Measurements from ENCODE around the gene ELAVL2. TPM values are rescaled to one million over a fixed set of nuclear protein-coding genes. Genes with fewer than 3 reads are reported as not detected.

Gene ELAVL2
- total RNA-seq, 1 experiment from 2014 or later, result not detected

DNA sequence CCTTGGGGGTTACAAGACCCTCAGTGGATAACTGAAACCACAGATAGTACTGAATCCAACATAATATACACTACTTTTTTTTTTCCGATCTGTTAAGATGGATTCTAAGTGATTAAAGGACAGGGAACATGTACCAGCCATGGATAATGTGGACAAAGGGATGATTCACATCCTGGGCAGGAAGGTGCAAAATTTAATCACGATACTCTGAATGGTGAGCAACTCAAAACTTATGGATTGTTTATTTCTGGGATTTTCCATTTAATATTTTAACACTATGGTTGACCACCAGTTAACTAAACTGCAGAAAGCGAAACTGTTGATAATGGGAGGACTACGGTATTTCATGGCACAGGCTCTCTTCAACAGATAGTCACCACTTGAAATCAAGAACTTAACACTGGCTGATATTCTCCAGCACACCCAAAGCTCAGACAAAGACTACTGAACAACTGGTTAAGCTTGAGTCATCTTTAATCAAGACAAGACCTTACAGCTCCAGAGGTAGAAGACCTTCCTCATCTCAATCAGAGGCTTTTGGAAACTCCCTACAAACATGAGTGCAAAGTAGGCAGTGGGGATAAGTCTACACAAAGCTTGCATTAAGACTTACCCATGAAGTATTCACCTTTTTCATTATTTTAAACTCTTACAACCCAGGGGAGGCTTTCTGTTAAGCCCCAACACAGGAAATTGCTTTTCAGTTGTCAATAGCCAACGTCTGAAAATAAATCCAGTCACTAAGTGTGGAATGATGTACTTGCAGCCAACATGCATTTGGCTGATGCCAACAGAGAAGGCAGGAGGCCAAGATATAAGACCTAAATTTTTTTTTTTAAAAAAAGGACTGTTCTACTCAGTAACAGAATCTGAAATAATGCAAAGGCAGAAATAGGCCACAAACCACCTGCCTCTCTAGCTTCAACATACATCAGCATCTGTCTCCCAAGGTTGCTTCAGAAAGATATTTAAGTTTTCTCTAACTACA, 78.7 kb downstream of the ELAVL2 start:
- Histone ChIP-seq H3K36me3 (ENCODE audit: insufficient read depth, low read length, poor library complexity, severe bottlenecking) (no peaks in the 10 kb centered on the region), H3K27me3 (replicated peaks; ENCODE audit: insufficient read depth, low read depth, low read length, poor library complexity) (no peaks in the 10 kb centered on the region), H3K9me3 (ENCODE audit: low read depth, low read length, poor library complexity, severe bottlenecking) (no peaks in the 10 kb centered on the region), H3K4me3 (ENCODE audit: low read depth, low read length, poor library complexity, severe bottlenecking) (no peak overlapping the region), H3K4me1 (ENCODE audit: insufficient read depth, low read length, poor library complexity, severe bottlenecking) (no peaks in the 10 kb centered on the region), H3K27ac (ENCODE audit: low read depth, low read length, poor library complexity, severe bottlenecking) (no peak overlapping the region)
- intact Hi-C loops (cut with micrococcal nuclease; ENCODE audit: unreplicated experiment), result no loop called here
- no TSS peak for BruUV-seq (replicated peaks)
- CTCF ChIA-PET, result no interaction called here
- POLR2A ChIA-PET (ENCODE audit: low non-redundant PET), result no interaction called here
- no peak for TF ChIP-seq EZH2 (IDR thresholded peaks at IDR 0.05; ENCODE audit: borderline replicate concordance, low read depth, low read length, poor library complexity, severe bottlenecking)
- TF ChIP-seq, protein P1, sequence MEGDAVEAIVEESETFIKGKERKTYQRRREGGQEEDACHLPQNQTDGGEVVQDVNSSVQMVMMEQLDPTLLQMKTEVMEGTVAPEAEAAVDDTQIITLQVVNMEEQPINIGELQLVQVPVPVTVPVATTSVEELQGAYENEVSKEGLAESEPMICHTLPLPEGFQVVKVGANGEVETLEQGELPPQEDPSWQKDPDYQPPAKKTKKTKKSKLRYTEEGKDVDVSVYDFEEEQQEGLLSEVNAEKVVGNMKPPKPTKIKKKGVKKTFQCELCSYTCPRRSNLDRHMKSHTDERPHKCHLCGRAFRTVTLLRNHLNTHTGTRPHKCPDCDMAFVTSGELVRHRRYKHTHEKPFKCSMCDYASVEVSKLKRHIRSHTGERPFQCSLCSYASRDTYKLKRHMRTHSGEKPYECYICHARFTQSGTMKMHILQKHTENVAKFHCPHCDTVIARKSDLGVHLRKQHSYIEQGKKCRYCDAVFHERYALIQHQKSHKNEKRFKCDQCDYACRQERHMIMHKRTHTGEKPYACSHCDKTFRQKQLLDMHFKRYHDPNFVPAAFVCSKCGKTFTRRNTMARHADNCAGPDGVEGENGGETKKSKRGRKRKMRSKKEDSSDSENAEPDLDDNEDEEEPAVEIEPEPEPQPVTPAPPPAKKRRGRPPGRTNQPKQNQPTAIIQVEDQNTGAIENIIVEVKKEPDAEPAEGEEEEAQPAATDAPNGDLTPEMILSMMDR (conservative IDR thresholded peaks at IDR 0.05; ENCODE audit: low read depth, low read length), result no peak
- no peak for DNase-seq (ENCODE audit: low spot score)

DNA sequence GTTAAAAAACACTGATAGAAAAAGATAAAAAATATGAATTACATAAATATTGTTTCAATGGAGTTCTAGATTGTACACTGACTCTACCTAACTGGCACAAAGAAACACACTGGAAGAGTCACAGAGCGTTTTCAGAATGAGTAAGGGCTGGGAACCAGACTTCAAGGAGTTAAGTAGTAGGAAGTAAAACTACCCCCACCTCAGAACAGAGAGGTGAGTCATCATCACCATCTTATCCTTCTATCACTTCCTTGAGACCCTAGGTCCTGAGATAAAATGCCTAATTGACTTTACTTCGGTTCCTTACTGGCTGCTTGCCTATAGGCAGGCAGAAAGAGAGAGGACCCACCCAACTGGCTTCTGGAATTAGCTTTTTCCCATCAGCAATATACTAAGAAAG, 79.7 kb downstream of the ELAVL2 start:
- CTCF ChIA-PET, result no interaction called here
- no TSS peak for BruUV-seq (replicated peaks)
- Histone ChIP-seq H3K4me3 (ENCODE audit: low read depth, low read length, poor library complexity, severe bottlenecking) (no peak overlapping the region), H3K27ac (ENCODE audit: low read depth, low read length, poor library complexity, severe bottlenecking) (no peak overlapping the region), H3K4me1 (ENCODE audit: insufficient read depth, low read length, poor library complexity, severe bottlenecking) (no peaks in the 10 kb centered on the region), H3K9me3 (ENCODE audit: low read depth, low read length, poor library complexity, severe bottlenecking) (no peaks in the 10 kb centered on the region), H3K36me3 (ENCODE audit: insufficient read depth, low read length, poor library complexity, severe bottlenecking) (no peaks in the 10 kb centered on the region), H3K27me3 (replicated peaks; ENCODE audit: insufficient read depth, low read depth, low read length, poor library complexity) (no peaks in the 10 kb centered on the region)
- POLR2A ChIA-PET (ENCODE audit: low non-redundant PET), result no interaction called here
- DNase-seq (ENCODE audit: low spot score), result no peak
- TF ChIP-seq, protein P1 (conservative IDR thresholded peaks at IDR 0.05; ENCODE audit: low read depth, low read length), result no peak
- TF ChIP-seq EZH2 (IDR thresholded peaks at IDR 0.05; ENCODE audit: borderline replicate concordance, low read depth, low read length, poor library complexity, severe bottlenecking), result no peak
- intact Hi-C loops (cut with micrococcal nuclease; ENCODE audit: unreplicated experiment), result no loop called here

DNA sequence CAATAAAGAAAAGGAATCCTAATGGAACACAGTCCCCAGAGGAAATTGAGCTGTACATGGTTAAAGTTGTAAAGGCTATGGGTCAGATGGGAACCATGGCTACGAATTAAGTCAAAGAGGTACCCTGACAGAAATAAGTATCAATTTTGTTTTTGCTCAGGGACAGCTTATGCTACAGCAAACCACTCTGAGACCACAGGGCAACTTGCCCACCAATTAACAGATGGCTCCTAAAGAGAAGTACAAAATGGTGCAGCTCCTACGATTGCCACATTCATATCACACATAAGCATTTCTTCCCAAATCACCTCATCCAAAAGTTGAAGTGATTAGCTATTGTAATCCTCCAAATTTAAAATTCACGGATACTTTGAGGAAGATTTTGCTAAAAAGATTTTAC, 83.0 kb downstream of the ELAVL2 start:
- H3K4me3 ChIP-seq (ENCODE audit: low read depth, low read length, poor library complexity, severe bottlenecking), result no peak overlapping the region
- no TSS peak for BruUV-seq (replicated peaks)
- no peak for DNase-seq (ENCODE audit: low spot score)
- H3K4me1 ChIP-seq (ENCODE audit: insufficient read depth, low read length, poor library complexity, severe bottlenecking), result no peaks in the 10 kb centered on the region
- CTCF ChIA-PET, result no interaction called here
- no peak overlapping the region for H3K27ac ChIP-seq (ENCODE audit: low read depth, low read length, poor library complexity, severe bottlenecking)
- no peaks in the 10 kb centered on the region for H3K9me3 ChIP-seq (ENCODE audit: low read depth, low read length, poor library complexity, severe bottlenecking)
- intact Hi-C loops (cut with micrococcal nuclease; ENCODE audit: unreplicated experiment), result no loop called here
- TF ChIP-seq, protein P1 (conservative IDR thresholded peaks at IDR 0.05; ENCODE audit: low read depth, low read length), result no peak
- no peak for TF ChIP-seq EZH2 (IDR thresholded peaks at IDR 0.05; ENCODE audit: borderline replicate concordance, low read depth, low read length, poor library complexity, severe bottlenecking)
- POLR2A ChIA-PET (ENCODE audit: low non-redundant PET), result no interaction called here
- H3K27me3 ChIP-seq (replicated peaks; ENCODE audit: insufficient read depth, low read depth, low read length, poor library complexity), result no peaks in the 10 kb centered on the region
- H3K36me3 ChIP-seq (ENCODE audit: insufficient read depth, low read length, poor library complexity, severe bottlenecking), result no peaks in the 10 kb centered on the region
